Liver (tissue), 9 donors: Measurements from ENCODE around the gene SMARCC2. TPM values are rescaled to one million over a fixed set of nuclear protein-coding genes. Genes with fewer than 3 reads are reported as not detected.

Experiments used
- DNase-seq: peaks from one replicate; pipeline ENCODE4 v3.0.0-alpha.2; 2017; ENCODE audit warnings: low spot score
- H3K27ac ChIP-seq, 2 donors: one replicate each; pipeline ENCODE4 v1.7.0; 2013; ENCODE audit warnings: inconsistent platforms in 2 of 2, low read length in 2 of 2, control low read depth in 1 of 2, low read depth in 1 of 2, mild to moderate bottlenecking in 1 of 2
- H3K27me3 ChIP-seq, 4 donors: one replicate each; pipeline versions ENCODE4 v1.6.1 to v1.7.0; 2013; ENCODE audit warnings: low read length in 3 of 4, inconsistent platforms in 1 of 4, mild to moderate bottlenecking in 1 of 4, moderate library complexity in 1 of 4; ENCODE audit not compliant: control insufficient read depth in 4 of 4, insufficient read depth in 4 of 4
- H3K36me3 ChIP-seq, 4 donors: one replicate each; pipeline versions ENCODE4 v1.6.1 to v1.7.0; 2013; ENCODE audit warnings: low read length in 3 of 4, mild to moderate bottlenecking in 3 of 4, low read depth in 1 of 4, moderate library complexity in 1 of 4; ENCODE audit not compliant: control insufficient read depth in 4 of 4, insufficient read depth in 3 of 4
- H3K4me1 ChIP-seq, 4 donors: one replicate each; pipeline versions ENCODE4 v1.6.1 to v1.7.0; 2013; ENCODE audit warnings: low read length in 3 of 4, mild to moderate bottlenecking in 3 of 4, moderate library complexity in 1 of 4; ENCODE audit not compliant: control insufficient read depth in 4 of 4, insufficient read depth in 4 of 4
- H3K4me3 ChIP-seq, 3 donors: one replicate each; pipeline versions ENCODE4 v1.6.1 to v1.7.0; 2013; ENCODE audit warnings: low read length in 3 of 3, control low read depth in 1 of 3, low read depth in 1 of 3, mild to moderate bottlenecking in 1 of 3
- H3K9ac ChIP-seq, 2 donors: one replicate each; pipeline ENCODE4 v1.7.0; 2013; ENCODE audit warnings: low read length in 2 of 2, mild to moderate bottlenecking in 2 of 2, moderate library complexity in 2 of 2, control low read depth in 1 of 2, low read depth in 1 of 2
- H3K9me3 ChIP-seq, 4 donors: one replicate each; pipeline versions ENCODE4 v1.6.1 to v1.7.0; 2013; ENCODE audit warnings: low read length in 3 of 4; ENCODE audit not compliant: control insufficient read depth in 4 of 4
- EGR1 ChIP-seq, 2 donors: IDR thresholded peaks; 2 replicates each; pipeline ENCODE4 v1.6.1; 2016 to 2018; ENCODE audit warnings: antibody characterized with exemption in 2 of 2, low read depth in 2 of 2
- FOXA1 ChIP-seq: IDR thresholded peaks from 2 replicates; pipeline ENCODE4 v1.6.1; 2016; ENCODE audit warnings: antibody characterized with exemption
- FOXA2 ChIP-seq: IDR thresholded peaks from 2 replicates; pipeline ENCODE4 v1.6.1; 2016; ENCODE audit warnings: antibody characterized with exemption
- GABPA ChIP-seq, 2 donors: IDR thresholded peaks in 1 of 2; conservative IDR thresholded peaks in 1 of 2; 2 replicates each; pipeline ENCODE4 v1.6.1; 2016; ENCODE audit warnings: antibody characterized with exemption in 2 of 2, mild to moderate bottlenecking in 1 of 2, moderate library complexity in 1 of 2
- HNF4A ChIP-seq, 2 donors: conservative IDR thresholded peaks; 2 replicates each; pipeline ENCODE4 v1.6.1; 2016; ENCODE audit warnings: antibody characterized with exemption in 2 of 2, mild to moderate bottlenecking in 2 of 2
- HNF4G ChIP-seq: IDR thresholded peaks from 2 replicates; pipeline ENCODE4 v1.6.1; 2016; ENCODE audit warnings: antibody characterized with exemption
- JUND ChIP-seq, 2 donors: IDR thresholded peaks; 2 replicates each; pipeline ENCODE4 v1.6.1; 2016; ENCODE audit warnings: antibody characterized with exemption in 2 of 2
- RXRA ChIP-seq, 2 donors: IDR thresholded peaks; 2 replicates each; pipeline ENCODE4 v1.6.1; 2017 to 2018; ENCODE audit warnings: antibody characterized with exemption in 2 of 2, mild to moderate bottlenecking in 1 of 2
- SP1 ChIP-seq: IDR thresholded peaks from 2 replicates; pipeline ENCODE4 v1.6.1; 2018; ENCODE audit warnings: antibody characterized with exemption, mild to moderate bottlenecking
- YY1 ChIP-seq: IDR thresholded peaks from 2 replicates; pipeline ENCODE4 v1.6.1; 2016; ENCODE audit warnings: antibody characterized with exemption, mild to moderate bottlenecking
- WGBS: extraction: QIAGEN DNeasy Blood & Tissue Kit; methylation state at CpG from one replicate; pipeline ENCODE4 v1.1.7; 2013; 5-methylcytosine and 5-hydroxymethylcytosine counted together
- polyA plus RNA-seq, 2 donors: library from polyadenylated mRNA; stranded (reverse) in 1 of 2; unstranded in 1 of 2; fragments of 200-250 nt in 1 of 2; fragments of >200 nt in 1 of 2; fragmentation: Nextera tagmentation in 1 of 2; extraction: Ambion mirVana in 1 of 2; gene quantifications; one replicate each; pipeline versions ENCODE4 v1.2.1 to v1.2.3, GENCODE V29; 2013 to 2015
- total RNA-seq, 2 donors: library from RNA; depleted of rRNA; stranded (reverse); fragments of >200 nt; gene quantifications; one replicate each; pipeline ENCODE4 v1.2.3, GENCODE V29; 2014
- TF ChIP-seq, protein P1 (sequence below): fragments of 150-350 bp; IDR thresholded peaks from 2 replicates; pipeline ENCODE4 v1.5.1; 2017; ENCODE audit warnings: improper control_type of control experiment, low read depth, low read length; ENCODE audit not compliant: missing input control
- TF ChIP-seq, protein P2 (sequence below): IDR thresholded peaks from 2 replicates; pipeline ENCODE4 v1.6.1; 2016; ENCODE audit warnings: antibody characterized with exemption
- TF ChIP-seq, protein P3 (sequence below): IDR thresholded peaks from 2 replicates; pipeline ENCODE4 v1.6.1; 2016; ENCODE audit warnings: antibody characterized with exemption
- TF ChIP-seq, protein P4 (sequence below): IDR thresholded peaks from 2 replicates; pipeline ENCODE4 v1.6.1; 2016; ENCODE audit warnings: antibody characterized with exemption
- donor health status: healthy.
- donor health status: healthy.
- donor health status: healthy.
- donor health status: healthy.
- donor health status: healthy.

The SMARCC2 gene
- total and polyA plus RNA-seq, 4 donors, result 12.8 to 24.8 (median 22.5) TPM

DNA sequence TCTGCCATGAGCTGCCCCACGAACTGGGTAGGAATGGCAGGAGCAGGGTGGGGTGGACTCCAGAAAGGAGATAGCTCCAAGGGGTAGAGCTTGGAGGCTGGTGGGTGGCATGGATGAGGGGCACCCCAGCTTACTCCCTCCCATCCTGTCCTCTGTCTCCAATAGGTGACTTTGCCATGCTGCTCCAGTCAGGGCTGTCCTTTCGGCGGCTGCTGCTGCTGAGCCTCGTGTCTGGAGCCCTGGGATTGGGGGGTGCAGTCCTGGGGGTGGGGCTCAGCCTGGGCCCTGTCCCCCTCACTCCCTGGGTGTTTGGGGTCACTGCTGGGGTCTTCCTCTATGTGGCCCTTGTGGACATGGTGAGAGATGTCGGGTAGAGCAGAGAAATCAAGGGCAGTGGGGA, 47.7 kb upstream of the SMARCC2 start:
- no peak for DNase-seq
- no peaks in the 10 kb centered on the region for H3K27me3 ChIP-seq
- no peak overlapping the region for H3K4me3 ChIP-seq
- H3K27ac ChIP-seq, result no peak overlapping the region
- H3K36me3 ChIP-seq, result peaks cover 0 to 36% (median 11%) of the 10 kb centered on the region in 4 donors
- no peak for TF ChIP-seq FOXA2
- TF ChIP-seq, protein P1, sequence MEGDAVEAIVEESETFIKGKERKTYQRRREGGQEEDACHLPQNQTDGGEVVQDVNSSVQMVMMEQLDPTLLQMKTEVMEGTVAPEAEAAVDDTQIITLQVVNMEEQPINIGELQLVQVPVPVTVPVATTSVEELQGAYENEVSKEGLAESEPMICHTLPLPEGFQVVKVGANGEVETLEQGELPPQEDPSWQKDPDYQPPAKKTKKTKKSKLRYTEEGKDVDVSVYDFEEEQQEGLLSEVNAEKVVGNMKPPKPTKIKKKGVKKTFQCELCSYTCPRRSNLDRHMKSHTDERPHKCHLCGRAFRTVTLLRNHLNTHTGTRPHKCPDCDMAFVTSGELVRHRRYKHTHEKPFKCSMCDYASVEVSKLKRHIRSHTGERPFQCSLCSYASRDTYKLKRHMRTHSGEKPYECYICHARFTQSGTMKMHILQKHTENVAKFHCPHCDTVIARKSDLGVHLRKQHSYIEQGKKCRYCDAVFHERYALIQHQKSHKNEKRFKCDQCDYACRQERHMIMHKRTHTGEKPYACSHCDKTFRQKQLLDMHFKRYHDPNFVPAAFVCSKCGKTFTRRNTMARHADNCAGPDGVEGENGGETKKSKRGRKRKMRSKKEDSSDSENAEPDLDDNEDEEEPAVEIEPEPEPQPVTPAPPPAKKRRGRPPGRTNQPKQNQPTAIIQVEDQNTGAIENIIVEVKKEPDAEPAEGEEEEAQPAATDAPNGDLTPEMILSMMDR, result no peak
- no peak for TF ChIP-seq YY1
- TF ChIP-seq, protein P2, sequence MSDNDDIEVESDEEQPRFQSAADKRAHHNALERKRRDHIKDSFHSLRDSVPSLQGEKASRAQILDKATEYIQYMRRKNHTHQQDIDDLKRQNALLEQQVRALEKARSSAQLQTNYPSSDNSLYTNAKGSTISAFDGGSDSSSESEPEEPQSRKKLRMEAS, result no peak
- TF ChIP-seq, protein P3, sequence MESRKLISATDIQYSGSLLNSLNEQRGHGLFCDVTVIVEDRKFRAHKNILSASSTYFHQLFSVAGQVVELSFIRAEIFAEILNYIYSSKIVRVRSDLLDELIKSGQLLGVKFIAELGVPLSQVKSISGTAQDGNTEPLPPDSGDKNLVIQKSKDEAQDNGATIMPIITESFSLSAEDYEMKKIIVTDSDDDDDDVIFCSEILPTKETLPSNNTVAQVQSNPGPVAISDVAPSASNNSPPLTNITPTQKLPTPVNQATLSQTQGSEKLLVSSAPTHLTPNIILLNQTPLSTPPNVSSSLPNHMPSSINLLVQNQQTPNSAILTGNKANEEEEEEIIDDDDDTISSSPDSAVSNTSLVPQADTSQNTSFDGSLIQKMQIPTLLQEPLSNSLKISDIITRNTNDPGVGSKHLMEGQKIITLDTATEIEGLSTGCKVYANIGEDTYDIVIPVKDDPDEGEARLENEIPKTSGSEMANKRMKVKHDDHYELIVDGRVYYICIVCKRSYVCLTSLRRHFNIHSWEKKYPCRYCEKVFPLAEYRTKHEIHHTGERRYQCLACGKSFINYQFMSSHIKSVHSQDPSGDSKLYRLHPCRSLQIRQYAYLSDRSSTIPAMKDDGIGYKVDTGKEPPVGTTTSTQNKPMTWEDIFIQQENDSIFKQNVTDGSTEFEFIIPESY, result no peak
- TF ChIP-seq RXRA (IDR thresholded peaks at IDR 0.05), result no peak
- TF ChIP-seq GABPA (IDR thresholded peaks at IDR 0.05 in 1 of 2, conservative IDR thresholded peaks at IDR 0.05 in 1 of 2), result no peak
- H3K9ac ChIP-seq, result no peak overlapping the region
- 79% methylated on average over 5 of the region's 5 CpGs for WGBS
- H3K4me1 ChIP-seq, result peaks cover 0 to 15% (median 10%) of the 10 kb centered on the region in 4 donors
- H3K9me3 ChIP-seq, result no peaks in the 10 kb centered on the region

DNA sequence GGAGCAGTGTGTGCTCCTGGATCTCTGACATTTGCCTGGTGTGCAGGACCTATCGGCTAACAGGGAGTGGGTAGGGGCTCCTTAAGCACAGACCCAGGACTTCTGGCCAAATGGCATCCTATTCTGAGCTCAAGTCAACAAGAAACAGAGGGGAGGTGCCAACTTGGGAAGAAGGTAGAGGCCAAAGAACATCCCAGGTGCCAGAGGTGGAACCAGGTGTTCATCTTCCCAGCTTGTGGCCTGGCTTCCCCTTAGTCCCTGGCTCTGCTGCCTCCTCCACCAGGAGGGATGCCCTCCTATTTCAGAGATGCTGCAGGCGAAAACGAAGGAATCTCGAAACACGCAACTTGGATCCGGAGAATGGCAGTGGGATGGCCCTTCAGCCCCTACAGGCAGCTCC, 46.8 kb upstream of the SMARCC2 start:
- Histone ChIP-seq H3K9ac (no peak overlapping the region), H3K9me3 (no peaks in the 10 kb centered on the region), H3K4me1 (peaks cover 0 to 24% (median 17%) of the 10 kb centered on the region in 4 donors), H3K4me3 (no peak overlapping the region), H3K27ac (no peak overlapping the region), H3K36me3 (peaks cover 0 to 32% (median 7%) of the 10 kb centered on the region in 4 donors), H3K27me3 (no peaks in the 10 kb centered on the region)
- DNase-seq, result no peak
- TF ChIP-seq JUND (IDR thresholded peaks at IDR 0.05), result no peak
- TF ChIP-seq, protein P1, result no peak
- no peak for TF ChIP-seq HNF4A (conservative IDR thresholded peaks at IDR 0.05)
- TF ChIP-seq SP1, result no peak
- TF ChIP-seq, protein P4, sequence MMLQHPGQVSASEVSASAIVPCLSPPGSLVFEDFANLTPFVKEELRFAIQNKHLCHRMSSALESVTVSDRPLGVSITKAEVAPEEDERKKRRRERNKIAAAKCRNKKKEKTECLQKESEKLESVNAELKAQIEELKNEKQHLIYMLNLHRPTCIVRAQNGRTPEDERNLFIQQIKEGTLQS, result no peak
- no peak for TF ChIP-seq EGR1 (IDR thresholded peaks at IDR 0.05; ENCODE audit: low read depth in 2 of 2)
- no peak for TF ChIP-seq FOXA2
- TF ChIP-seq FOXA1, result no peak
- TF ChIP-seq, protein P2, result no peak
- no peak for TF ChIP-seq HNF4G
- TF ChIP-seq GABPA (IDR thresholded peaks at IDR 0.05 in 1 of 2, conservative IDR thresholded peaks at IDR 0.05 in 1 of 2), result no peak
- TF ChIP-seq RXRA (IDR thresholded peaks at IDR 0.05), result no peak
- no peak for TF ChIP-seq YY1
- WGBS, result 97% methylated on average over 6 of the region's 6 CpGs
